Activated CD8-positive, alpha-beta T cell treated with anti-CD3 and anti-CD28 coated beads for 36 hours (primary cell): ENCODE results near the gene TNRC6C. TPM values are rescaled to one million over a fixed set of nuclear protein-coding genes. Genes with fewer than 3 reads are reported as not detected.
A peak's percentile ranks its signal among the peaks of the same experiment; 100 is the strongest.
"Not testable (repeated sequence)": the region's sequence is repeated elsewhere in the genome, so short reads cannot be mapped to it uniquely, and the experiment has no call there.

Experiments used
- ATAC-seq: fragments of 200-7000 bp; cut with Tn5 transposase; one replicate; pipeline ENCODE4 v1.10.0; 2021; ENCODE audit warnings: mild to moderate bottlenecking, moderate library complexity
- CTCF ChIA-PET: fragments of 350-600 bp; sonication (Branson Sonifier 250); formaldehyde crosslinking; loops from one replicate; lab custom pipeline; 2021; ENCODE audit warnings: antibody characterized with exemption; lab: Charles Lee
- POLR2A ChIA-PET: fragments of 350-600 bp; sonication (Branson Sonifier 250); formaldehyde crosslinking; loops from one replicate; lab custom pipeline; 2021; ENCODE audit warnings: antibody characterized with exemption; lab: Charles Lee
- DNase-seq: peaks from one replicate; pipeline ENCODE4 v3.0.0-alpha.2; 2020
- H3K27ac Mint-ChIP-seq: one replicate; pipeline ENCODE4 v1.8.0; 2021; ENCODE audit warnings: mild to moderate bottlenecking, mixed read lengths
- H3K27me3 Mint-ChIP-seq: one replicate; pipeline ENCODE4 v1.8.0; 2021; ENCODE audit warnings: mixed read lengths
- H3K36me3 Mint-ChIP-seq: one replicate; pipeline ENCODE4 v1.8.0; 2021; ENCODE audit warnings: low read depth, mixed read lengths
- H3K4me1 Mint-ChIP-seq: one replicate; pipeline ENCODE4 v1.8.0; 2021; ENCODE audit warnings: low read depth, mixed read lengths
- H3K4me3 Mint-ChIP-seq: one replicate; pipeline ENCODE4 v1.8.0; 2021; ENCODE audit warnings: mild to moderate bottlenecking, moderate library complexity, mixed read lengths
- H3K9me3 Mint-ChIP-seq: one replicate; pipeline ENCODE4 v1.8.0; 2021; ENCODE audit warnings: mixed read lengths
- CTCF ChIP-seq: fragments of 200-600 bp; IDR thresholded peaks from one replicate; pipeline ENCODE4 v1.8.0; 2022; ENCODE audit warnings: antibody characterized with exemption, mild to moderate bottlenecking
- intact Hi-C: fragments of 100-400 bp; cut with micrococcal nuclease; formaldehyde crosslinking; loops from one replicate; pipeline ENCODE4 v1.10.0; 2022
- total RNA-seq, 2 experiments: library from RNA; stranded (reverse); gene quantifications; one replicate each; pipeline ENCODE4 v1.2.3, GENCODE V29; 2021

TNRC6C gene
- total RNA-seq, 2 experiments from 2014 or later, result 26.4 to 26.6 TPM

- POLR2A ChIA-PET, result interaction anchor here (1.2 to 19.2 kb wide), 11 partner anchors 4 to 51 kb away, joined by 3 to 335 read pairs (median 7); partner anchors contain the start of genes AFMID, C17orf99, TK1 and TMC6
- Mint-ChIP-seq H3K4me3 (no peak overlapping the region), H3K9me3 (no peaks in the 10 kb centered on the region), H3K27me3 (no peaks in the 10 kb centered on the region), H3K4me1 (peaks cover 66% of the 10 kb centered on the region), H3K36me3 (peaks cover 72% of the 10 kb centered on the region), H3K27ac (no peak overlapping the region)
- intact Hi-C loops, result no loop called here
- ATAC-seq (no peak), DNase-seq (no peak)
- no peak for TF ChIP-seq CTCF
- CTCF ChIA-PET, result interaction anchor here (0.8 to 6.4 kb wide), 10 partner anchors 10 to 52 kb away, joined by 3 to 83 read pairs (median 7); partner anchors contain the start of genes TK1 and TMC6
These were observed 176.4 kb downstream of the TNRC6C start for GRCh38 chr17:78134899-78135385.

- intact Hi-C loops, result no loop called here
- Mint-ChIP-seq H3K9me3 (no peaks in the 10 kb centered on the region), H3K27ac (peak overlapping the region; percentile 50), H3K4me3 (no peak overlapping the region), H3K36me3 (peaks cover 72% of the 10 kb centered on the region), H3K4me1 (peaks cover 69% of the 10 kb centered on the region), H3K27me3 (no peaks in the 10 kb centered on the region)
- no peak for DNase-seq
- CTCF ChIA-PET, result interaction anchor here (1.3 to 6.4 kb wide), 7 partner anchors 11 to 51 kb away, joined by 3 to 83 read pairs (median 17); partner anchors contain the start of gene TMC6
- POLR2A ChIA-PET, result interaction anchor here (1.2 to 19.2 kb wide), 9 partner anchors 3 to 50 kb away, joined by 3 to 335 read pairs (median 7); partner anchors contain the start of genes AFMID, C17orf99, TK1 and TMC6
- no peak for ATAC-seq
- TF ChIP-seq CTCF, result no peak
These were observed 177.5 kb downstream of the TNRC6C start for GRCh38 chr17:78135858-78136500.

- peak; percentile 91 for TF ChIP-seq CTCF
- Mint-ChIP-seq H3K27ac (peak overlapping the region; percentile 74), H3K4me3 (peak overlapping the region; percentile 33), H3K36me3 (peaks cover 74% of the 10 kb centered on the region), H3K9me3 (no peaks in the 10 kb centered on the region), H3K4me1 (peaks cover 80% of the 10 kb centered on the region), H3K27me3 (no peaks in the 10 kb centered on the region)
- no peak for ATAC-seq
- peak; percentile 78 for DNase-seq
- intact Hi-C loops, result no loop called here
- ChIA-PET POLR2A (interaction anchor here (0.6 to 19.2 kb wide), 8 partner anchors 9 to 36 kb away, joined by 3 to 335 read pairs (median 6); partner anchors contain the start of genes C17orf99, TMC6 and TMC8), CTCF (interaction anchor here (0.9 to 6.4 kb wide), 17 partner anchors 9 to 245 kb away, joined by 3 to 83 read pairs (median 4); partner anchors contain the start of genes AFMID, TK1 and TMC6)
These were observed 179.1 kb downstream of the TNRC6C start for GRCh38 chr17:78137392-78138203.

- Mint-ChIP-seq H3K9me3 (no peaks in the 10 kb centered on the region), H3K27ac (no peak overlapping the region)
- intact Hi-C loops, result no loop called here
These were observed 179.9 kb downstream of the TNRC6C start for GRCh38 chr17:78138204-78139060.

GRCh38 chr17:78139861-78140168, 181.3 kb downstream of the TNRC6C start:
- Mint-ChIP-seq H3K36me3 (peaks cover 54% of the 10 kb centered on the region), H3K27ac (peak overlapping the region; percentile 85), H3K4me1 (peaks cover 71% of the 10 kb centered on the region), H3K4me3 (peak overlapping the region; percentile 28)
- CTCF ChIA-PET, result interaction anchor here (0.6 to 2.0 kb wide), 5 partner anchors 12 to 54 kb away, joined by 3 to 11 read pairs (median 5); no protein-coding TSS in a partner anchor
- not testable (repeated sequence) for DNase-seq, H3K27me3 Mint-ChIP-seq, H3K9me3 Mint-ChIP-seq, ATAC-seq
- POLR2A ChIA-PET, result interaction anchor here (0.5 to 19.2 kb wide), 7 partner anchors 13 to 36 kb away, joined by 3 to 335 read pairs (median 4); partner anchors contain the start of genes TMC6 and TMC8
- intact Hi-C loops, result loop anchor here (2.0 kb wide), 1 partner anchor 19 kb away; no protein-coding TSS in a partner anchor

More at GRCh38 chr17:78138204-78139060, 179.9 kb downstream of the TNRC6C start:
- ChIA-PET POLR2A (interaction anchor here (0.6 to 19.2 kb wide), 7 partner anchors 8 to 48 kb away, joined by 3 to 335 read pairs (median 5); partner anchors contain the start of genes C17orf99, TK1, TMC6 and TMC8), CTCF (interaction anchor here (0.9 to 6.4 kb wide), 15 partner anchors 8 to 244 kb away, joined by 3 to 83 read pairs (median 4); partner anchors contain the start of genes AFMID, TK1 and TMC6)
- Mint-ChIP-seq H3K36me3 (peaks cover 68% of the 10 kb centered on the region), H3K4me3 (no peak overlapping the region), H3K4me1 (peaks cover 80% of the 10 kb centered on the region), H3K27me3 (no peaks in the 10 kb centered on the region)
- DNase-seq, result no peak
- no peak for ATAC-seq
- no peak for TF ChIP-seq CTCF
